ENCODE data around the gene SALL3. TPM values are rescaled to one million over a fixed set of nuclear protein-coding genes. Genes with fewer than 3 reads are reported as not detected.

The SALL3 gene
- total RNA-seq, 1 donor from 2014 or later, result 0.36 TPM

DNA sequence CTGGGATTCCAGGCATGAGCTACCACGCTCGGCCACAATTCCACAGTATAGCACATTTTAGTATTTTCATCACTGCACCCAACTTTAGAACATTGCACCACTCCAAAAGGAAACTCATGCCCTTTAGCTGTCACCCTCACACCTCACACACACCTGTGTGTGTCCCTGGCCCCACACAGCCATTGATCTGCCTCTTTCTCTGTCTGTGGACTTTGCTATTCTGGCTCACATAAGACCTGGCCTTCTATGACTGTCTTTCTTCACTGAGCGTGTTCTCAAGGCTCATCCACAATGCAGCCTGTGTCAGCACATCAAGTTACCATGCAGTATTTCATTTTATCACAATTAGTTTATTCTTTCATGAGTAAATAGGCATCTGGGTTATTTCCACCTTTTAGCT lies 69.9 kb downstream of the SALL3 start:
- Histone ChIP-seq H3K27me3 (ENCODE audit: low read depth) (peaks cover 78% of the 10 kb centered on the region), H3K4me3 (no peak overlapping the region), H3K36me3 (no peaks in the 10 kb centered on the region), H3K4me1 (no peaks in the 10 kb centered on the region), H3K9me3 (replicated peaks) (no peaks in the 10 kb centered on the region), H3K27ac (replicated peaks) (no peak overlapping the region)
- intact Hi-C loops (cut with micrococcal nuclease), result no loop called here
- no peak for DNase-seq
- TF ChIP-seq, protein P1, sequence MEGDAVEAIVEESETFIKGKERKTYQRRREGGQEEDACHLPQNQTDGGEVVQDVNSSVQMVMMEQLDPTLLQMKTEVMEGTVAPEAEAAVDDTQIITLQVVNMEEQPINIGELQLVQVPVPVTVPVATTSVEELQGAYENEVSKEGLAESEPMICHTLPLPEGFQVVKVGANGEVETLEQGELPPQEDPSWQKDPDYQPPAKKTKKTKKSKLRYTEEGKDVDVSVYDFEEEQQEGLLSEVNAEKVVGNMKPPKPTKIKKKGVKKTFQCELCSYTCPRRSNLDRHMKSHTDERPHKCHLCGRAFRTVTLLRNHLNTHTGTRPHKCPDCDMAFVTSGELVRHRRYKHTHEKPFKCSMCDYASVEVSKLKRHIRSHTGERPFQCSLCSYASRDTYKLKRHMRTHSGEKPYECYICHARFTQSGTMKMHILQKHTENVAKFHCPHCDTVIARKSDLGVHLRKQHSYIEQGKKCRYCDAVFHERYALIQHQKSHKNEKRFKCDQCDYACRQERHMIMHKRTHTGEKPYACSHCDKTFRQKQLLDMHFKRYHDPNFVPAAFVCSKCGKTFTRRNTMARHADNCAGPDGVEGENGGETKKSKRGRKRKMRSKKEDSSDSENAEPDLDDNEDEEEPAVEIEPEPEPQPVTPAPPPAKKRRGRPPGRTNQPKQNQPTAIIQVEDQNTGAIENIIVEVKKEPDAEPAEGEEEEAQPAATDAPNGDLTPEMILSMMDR (IDR thresholded peaks at IDR 0.05; ENCODE audit: borderline replicate concordance), result no peak

Other genes with a start within 250 kb of the SALL3 start
- 12.6 TPM for gene ATP9B, start 89.6 kb downstream of the SALL3 start, total RNA-seq

Measured in left ventricle myocardium inferior (tissue), 1 donor.